A549 (cell line): ENCODE results near the gene ZNF532.

Source experiments
- CTCF ChIP-seq: fragments of >200 bp; sonication (Bioruptor Twin); formaldehyde crosslinking; IDR thresholded peaks from 3 replicates; pipeline ENCODE4 v1.5.1; 2016
- HDAC2 ChIP-seq: fragments of 200-600 bp; sonication (generic); IDR thresholded peaks from 2 replicates; pipeline ENCODE4 v1.6.1; 2016
- HMGXB4 ChIP-seq: fragments of 250-450 bp; sonication (Bioruptor Pico); IDR thresholded peaks from 2 replicates; pipeline ENCODE4 v1.5.0; 2021; ENCODE audit warnings: mild to moderate bottlenecking, moderate library complexity, borderline replicate concordance
- MAFK ChIP-seq: fragments of 450-650 bp; IDR thresholded peaks from 2 replicates; pipeline ENCODE4 v1.6.1; 2014; ENCODE audit not compliant: partially characterized antibody
- NR3C1 ChIP-seq: fragments of >200 bp; sonication (Bioruptor Twin); formaldehyde crosslinking; IDR thresholded peaks from 3 replicates; pipeline ENCODE4 v1.6.1; 2017
- RAD21 ChIP-seq, 2 experiments: fragments of >200 bp in 1 of 2; sonication (Bioruptor Twin) in 1 of 2; formaldehyde crosslinking in 1 of 2; IDR thresholded peaks in 1 of 2; conservative IDR thresholded peaks in 1 of 2; 2 replicates in 1 of 2; 3 replicates in 1 of 2; pipeline ENCODE4 v1.6.1; 2012 to 2018; ENCODE audit warnings: inconsistent platforms in 1 of 2
- REST ChIP-seq: fragments of 200-600 bp; sonication (generic); IDR thresholded peaks from 2 replicates; pipeline ENCODE4 v1.6.1; 2016; ENCODE audit warnings: antibody characterized with exemption, mild to moderate bottlenecking, moderate library complexity
- ZNF302 ChIP-seq: fragments of 250-450 bp; sonication (Bioruptor Pico); IDR thresholded peaks from 2 replicates; pipeline ENCODE4 v1.9.0; 2021; ENCODE audit warnings: inconsistent platforms, mild to moderate bottlenecking, moderate library complexity

- no peak for TF ChIP-seq CTCF
- TF ChIP-seq RAD21 (conservative IDR thresholded peaks at IDR 0.05 in 1 of 2, IDR thresholded peaks at IDR 0.05 in 1 of 2) = no peak
- no peak for TF ChIP-seq REST
- no peak for TF ChIP-seq ZNF302 (CRISPR knock-in tag)
- no peak for TF ChIP-seq MAFK
- no peak for TF ChIP-seq HMGXB4 (CRISPR knock-in tag)
- no peak for TF ChIP-seq NR3C1
- TF ChIP-seq HDAC2 = no peak
Observed at GRCh38 chr18:58977801-58978200, 113.1 kb downstream of the ZNF532 start.
